HG03354 (cell line): ENCODE results near the gene HSD11B1L.
"Not testable (repeated sequence)": the region's sequence is repeated elsewhere in the genome, so short reads cannot be mapped to it uniquely, and the experiment has no call there.

Source experiments
- ATAC-seq: cut with Tn5 transposase; IDR thresholded peaks from one replicate; pipeline ENCODE4 v1.9.1; 2021; ENCODE audit warnings: mild to moderate bottlenecking; ENCODE audit not compliant: unreplicated experiment, poor library complexity, severe bottlenecking

Gene HSD11B1L

DNA sequence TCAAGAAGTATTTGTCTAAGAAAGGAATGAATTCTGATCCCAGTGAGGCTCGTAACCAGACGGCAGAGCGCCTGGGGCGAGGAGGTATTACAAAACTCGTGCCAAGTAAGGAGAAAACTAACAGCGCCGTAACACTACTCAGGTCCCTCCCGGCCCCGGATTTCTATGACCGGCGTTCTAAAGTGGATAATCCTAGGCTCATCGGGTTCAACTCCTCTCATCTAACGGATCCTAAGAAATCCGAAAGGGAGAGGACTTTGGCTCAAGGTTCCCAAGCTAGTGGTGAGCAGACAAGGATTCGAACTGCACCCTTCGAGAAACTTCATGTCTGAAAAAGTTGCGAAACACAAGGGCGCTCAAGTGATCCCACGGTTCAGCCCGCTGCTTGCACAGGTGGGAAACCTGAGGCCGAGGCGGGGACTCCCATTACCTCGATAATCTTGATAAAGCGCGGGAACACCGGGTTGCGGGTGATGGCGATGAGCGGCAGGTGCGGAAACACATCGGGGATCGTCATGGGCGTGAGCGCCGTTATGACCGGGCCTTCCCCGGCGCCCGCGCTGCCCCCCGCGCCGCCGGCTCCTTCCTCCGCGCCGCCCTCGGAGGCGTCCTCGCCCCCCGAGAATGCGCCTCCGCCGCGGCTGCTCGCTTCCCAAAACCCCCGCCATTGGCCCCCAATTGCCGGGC, 38.6 kb downstream of the HSD11B1L start:
- no peak for ATAC-seq

DNA sequence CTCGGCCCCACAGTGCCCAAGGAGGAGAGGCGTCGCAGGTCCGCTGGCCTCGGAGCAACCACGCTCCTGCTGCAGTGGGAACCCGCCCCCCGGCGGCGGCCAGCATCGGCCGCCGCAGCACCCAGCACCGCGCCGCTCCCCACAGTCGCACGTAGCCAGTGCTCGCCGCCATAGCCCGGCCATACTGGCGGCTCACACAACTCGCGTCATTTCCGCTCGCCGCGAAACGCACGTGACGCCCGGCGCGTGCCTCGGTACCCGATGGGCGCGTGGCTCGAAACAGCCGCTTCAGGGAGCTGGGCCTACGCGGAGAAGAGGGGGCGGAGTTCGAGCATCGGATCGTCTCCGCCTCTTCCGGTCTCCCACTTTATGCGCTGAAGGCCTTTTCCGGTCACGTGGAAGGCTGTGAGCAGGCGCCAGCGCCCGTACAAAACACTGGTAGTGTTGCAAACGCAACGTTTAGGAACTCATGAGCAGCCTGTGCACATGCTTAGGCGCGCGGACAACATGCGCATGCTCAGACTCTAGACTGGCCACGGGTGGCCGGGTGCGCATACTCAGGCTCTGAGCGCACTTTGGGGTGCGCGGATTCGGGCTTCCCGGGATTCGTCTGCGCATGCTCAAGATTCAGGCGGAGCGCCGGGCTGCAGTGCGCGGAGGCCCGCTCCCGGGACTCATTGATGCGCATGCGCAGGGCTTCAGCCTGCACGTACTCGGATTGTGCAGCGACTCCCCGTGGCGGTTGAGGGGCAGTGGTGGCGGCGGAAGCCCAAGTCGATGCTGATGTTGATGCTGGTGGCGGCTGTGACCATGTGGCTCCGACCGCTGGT, 39.3 kb downstream of the HSD11B1L start, which contains the start of the genes CATSPERD and LONP1:
Gene CATSPERD, plus strand, starts transcription at position 677 of the 830 bp plus-strand sequence. Its CDS starts 101 bp downstream, at position 778.
Gene LONP1, minus strand, starts transcription at position 186 of the 830 bp plus-strand sequence. Its CDS starts 14 bp downstream, at position 172.
- peak; percentile 87 for ATAC-seq

DNA sequence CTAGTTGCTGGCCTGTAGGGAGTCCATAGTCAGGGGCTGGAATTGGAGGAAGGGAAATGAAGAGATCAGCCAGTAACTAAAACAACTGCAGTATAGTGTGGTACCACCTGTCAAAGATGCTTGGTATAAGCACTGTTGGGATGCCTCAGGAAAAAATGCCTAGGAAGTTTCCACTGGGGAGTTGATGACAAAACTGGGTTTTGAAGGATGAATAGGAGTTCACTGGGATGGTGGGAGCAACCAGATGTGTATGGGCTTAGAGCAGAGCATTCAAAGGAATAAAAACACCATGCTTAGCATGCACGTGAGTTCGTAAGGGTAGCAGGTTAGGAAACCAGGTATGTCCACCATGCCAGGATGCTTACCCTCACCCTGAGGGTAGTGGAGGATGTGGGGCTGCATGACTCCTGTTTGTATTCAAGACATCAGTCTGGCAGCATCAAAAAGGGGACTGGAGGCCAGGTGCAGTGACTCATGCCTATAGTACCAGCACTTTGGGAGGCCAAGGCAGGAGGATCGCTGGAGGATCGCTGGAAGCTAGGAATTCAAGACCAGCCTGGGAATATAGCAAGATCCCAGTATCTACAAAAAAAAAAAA, 46.7 kb downstream of the HSD11B1L start:
- ATAC-seq = no peak

DNA sequence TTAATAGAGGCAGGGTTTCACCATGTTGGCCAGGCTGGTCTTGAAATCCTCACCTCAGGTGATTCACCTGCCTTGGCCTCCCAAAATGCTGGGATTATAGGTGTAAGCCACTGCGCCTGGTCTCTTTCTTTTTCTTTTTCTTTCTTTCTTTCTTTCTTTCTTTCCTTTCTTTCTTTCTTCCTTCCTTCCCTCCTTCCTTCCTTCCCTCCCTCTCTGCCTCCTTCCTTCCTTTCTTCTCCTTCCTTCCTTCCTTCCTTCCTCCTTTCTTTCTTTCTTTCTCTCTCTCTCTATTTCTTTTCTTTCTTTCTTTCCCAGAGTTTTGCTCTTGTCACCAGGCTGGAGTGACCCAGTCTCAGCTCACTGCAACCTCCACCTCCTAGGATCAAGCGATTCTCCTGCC, 52.3 kb downstream of the HSD11B1L start:
- not testable (repeated sequence) for ATAC-seq
